ENCODE data around the gene ITSN2. TPM values are rescaled to one million over a fixed set of nuclear protein-coding genes. Genes with fewer than 3 reads are reported as not detected.

The ITSN2 gene
- total and polyA plus RNA-seq, 8 donors: 28.7 to 85.6 (median 38.7) TPM

GRCh38 chr2:24336811-24337210 is 23.5 kb downstream of the ITSN2 start:
- H3K9me3 ChIP-seq: no peaks in the 10 kb centered on the region
- DNase-seq (no peak), ATAC-seq (no peak)
- peaks cover 3 to 85% of the 10 kb centered on the region in 2 donors for H3K4me1 ChIP-seq
- no peaks in the 10 kb centered on the region for H3K36me3 ChIP-seq
- H3K27ac ChIP-seq: peak overlapping the region in 1 of 2 donors; percentile 43
- TF ChIP-seq CTCF (IDR thresholded peaks at IDR 0.05): no peak
- no peaks in the 10 kb centered on the region for H3K27me3 ChIP-seq
- intact Hi-C loops (cut with DNase I): no loop called here
- no peak overlapping the region for H3K4me3 ChIP-seq

- no peaks in the 10 kb centered on the region for H3K9me3 ChIP-seq
- no peaks in the 10 kb centered on the region for H3K27me3 ChIP-seq
- TF ChIP-seq CTCF (IDR thresholded peaks at IDR 0.05): no peak
- H3K36me3 ChIP-seq: no peaks in the 10 kb centered on the region
- DNase-seq (peak in 1 of 4 donors; percentile 28), ATAC-seq (peak; percentile 56)
- peaks cover 0 to 89% of the 10 kb centered on the region in 2 donors for H3K4me1 ChIP-seq
- H3K4me3 ChIP-seq: no peak overlapping the region
- H3K27ac ChIP-seq: peak overlapping the region in 1 of 2 donors; percentile 13
- intact Hi-C loops (cut with DNase I): no loop called here
Observed at GRCh38 chr2:24334245-24334633, 26.1 kb downstream of the ITSN2 start.

GRCh38 chr2:24332791-24333540 is 27.4 kb downstream of the ITSN2 start:
- TF ChIP-seq CTCF (IDR thresholded peaks at IDR 0.05): no peak
- intact Hi-C loops (cut with DNase I): no loop called here
- no peaks in the 10 kb centered on the region for H3K27me3 ChIP-seq
- DNase-seq: no peak
- H3K36me3 ChIP-seq: no peaks in the 10 kb centered on the region
- peaks cover 0 to 89% of the 10 kb centered on the region in 2 donors for H3K4me1 ChIP-seq
- no peaks in the 10 kb centered on the region for H3K9me3 ChIP-seq
- ATAC-seq: no peak
- no peak overlapping the region for H3K4me3 ChIP-seq
- peak overlapping the region; percentile 3 to 13 for H3K27ac ChIP-seq

GRCh38 chr2:24330161-24330560 is 30.2 kb downstream of the ITSN2 start:
- no peaks in the 10 kb centered on the region for H3K36me3 ChIP-seq
- H3K4me3 ChIP-seq: no peak overlapping the region
- DNase-seq: no peak
- H3K4me1 ChIP-seq: peaks cover 0 to 66% of the 10 kb centered on the region in 2 donors
- peak overlapping the region in 1 of 2 donors; percentile 53 for H3K27ac ChIP-seq
- ATAC-seq: no peak
- H3K9me3 ChIP-seq: no peaks in the 10 kb centered on the region
- no peak for TF ChIP-seq CTCF (IDR thresholded peaks at IDR 0.05)
- H3K27me3 ChIP-seq: no peaks in the 10 kb centered on the region
- intact Hi-C loops (cut with DNase I): no loop called here

- Histone ChIP-seq H3K9me3 (no peaks in the 10 kb centered on the region), H3K4me3 (no peak overlapping the region), H3K4me1 (peaks cover 0 to 66% of the 10 kb centered on the region in 2 donors), H3K27me3 (no peaks in the 10 kb centered on the region), H3K36me3 (no peaks in the 10 kb centered on the region), H3K27ac (peak overlapping the region in 1 of 2 donors; percentile 53)
- TF ChIP-seq CTCF (IDR thresholded peaks at IDR 0.05): no peak
- DNase-seq (no peak), ATAC-seq (no peak)
- intact Hi-C loops (cut with DNase I): no loop called here
Observed at GRCh38 chr2:24329700-24330099, 30.6 kb downstream of the ITSN2 start.
